ENCODE results near the gene PPIL6. TPM values are rescaled to one million over a fixed set of nuclear protein-coding genes. Genes with fewer than 3 reads are reported as not detected.

PPIL6 gene
- total RNA-seq, 4 donors from 2014 or later, result 0.35 to 6.1 (median 2.8) TPM

DNA sequence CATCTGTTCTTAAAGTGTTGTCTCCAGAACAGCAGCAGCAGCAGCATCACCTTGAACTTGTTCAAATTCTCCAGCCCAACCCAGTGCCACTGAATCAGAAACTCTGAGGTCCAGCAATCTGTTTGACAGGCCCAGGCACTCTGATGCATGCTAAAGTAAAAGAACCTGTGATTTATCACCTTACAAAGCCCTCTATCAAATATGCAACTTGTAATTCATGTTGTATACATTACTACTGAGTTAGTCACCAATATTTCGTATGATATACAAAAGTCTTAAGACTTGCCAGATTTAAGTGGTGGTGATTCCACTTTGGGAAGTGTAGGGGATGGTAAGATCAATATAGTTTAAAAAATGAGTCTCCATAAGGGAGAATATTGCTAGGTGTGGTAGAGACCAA lies 52.2 kb downstream of the PPIL6 start:
- TF ChIP-seq POLR2A (IDR thresholded peaks at IDR 0.05), result no peak
- TF ChIP-seq CTCF (IDR thresholded peaks at IDR 0.05), result no peak

GRCh38 chr6:109383438-109383940 lies 56.9 kb downstream of the PPIL6 start:
- no peak for DNase-seq

More for the DNA sequence above, 52.2 kb downstream of the PPIL6 start:
- no peaks in the 10 kb centered on the region for H3K9me3 ChIP-seq
- no peak overlapping the region for H3K4me3 ChIP-seq
- intact Hi-C loops (cut with DNase I), result loop anchor here (10.0 kb wide), 1 partner anchor 203 kb away; no protein-coding TSS in a partner anchor
- H3K36me3 ChIP-seq, result no peaks in the 10 kb centered on the region
- WGBS, 2 donors, result 16 to 47% methylated on average over 1 of the region's 1 CpG
- peaks cover 7 to 35% (median 15%) of the 10 kb centered on the region in 3 donors for H3K4me1 ChIP-seq
- H3K27me3 ChIP-seq, result no peaks in the 10 kb centered on the region
- no peak for DNase-seq
- no peak overlapping the region for H3K27ac ChIP-seq

DNA sequence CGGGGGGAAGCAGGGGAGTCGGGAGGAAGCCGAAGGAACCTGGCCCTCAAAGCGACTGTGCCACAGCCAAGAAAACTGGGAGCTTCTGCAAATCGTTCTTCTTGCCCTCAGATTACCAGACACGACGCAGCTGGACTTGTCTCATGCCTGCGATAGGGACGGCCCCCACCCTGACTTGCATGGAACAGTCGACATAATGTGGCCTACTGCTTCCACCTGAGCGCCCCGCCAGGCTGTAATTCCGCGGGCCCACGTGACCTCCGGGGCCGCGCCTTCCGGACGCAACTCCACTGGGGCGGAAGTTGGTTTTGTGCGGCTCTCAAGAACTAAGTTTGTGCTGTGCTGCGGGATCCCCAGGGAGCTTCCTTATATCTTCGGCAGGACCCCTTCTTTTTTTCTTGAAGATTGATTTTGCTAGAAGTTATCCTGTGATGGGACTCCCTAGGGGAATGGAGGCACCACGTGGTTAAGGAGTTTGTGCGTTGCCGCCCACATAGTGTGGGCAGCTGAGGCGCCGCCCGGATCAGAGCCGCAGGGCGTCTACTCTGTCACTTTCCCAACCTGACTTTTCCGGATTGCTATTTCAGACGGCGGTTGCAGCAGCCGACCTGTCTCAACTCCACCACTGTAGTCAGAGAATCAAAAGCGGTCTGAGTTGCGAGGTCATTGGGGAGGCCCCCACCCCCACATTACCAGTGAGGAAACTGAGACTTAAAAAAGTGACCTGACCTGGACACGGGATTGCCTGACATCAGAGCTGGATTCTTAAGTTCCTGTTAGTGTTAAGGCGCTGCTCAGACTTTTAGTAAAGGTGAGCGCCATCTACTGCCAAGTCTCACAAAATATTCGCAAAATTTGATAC lies 57.6 kb downstream of the PPIL6 start:
- intact Hi-C loops (cut with DNase I), result loop anchor here (10.0 kb wide), 1 partner anchor 198 kb away; no protein-coding TSS in a partner anchor
- WGBS, 2 donors, result 1% methylated on average over 31 to 32 of the region's 42 CpGs
- peak; percentile 87 for DNase-seq
- H3K4me1 ChIP-seq, result peaks cover 7 to 55% (median 18%) of the 10 kb centered on the region in 3 donors
- no peaks in the 10 kb centered on the region for H3K27me3 ChIP-seq
- TF ChIP-seq POLR2A (IDR thresholded peaks at IDR 0.05), result peak in 2 of 4 donors; percentile 25 to 55
- peak; percentile 36 to 63 (median 54) for TF ChIP-seq CTCF (IDR thresholded peaks at IDR 0.05)
- no peaks in the 10 kb centered on the region for H3K9me3 ChIP-seq
- H3K27ac ChIP-seq, result peak overlapping the region; percentile 100
- peaks cover 0 to 15% (median 1%) of the 10 kb centered on the region in 3 donors for H3K36me3 ChIP-seq
- H3K4me3 ChIP-seq, result peak overlapping the region; percentile 80 to 97 (median 95)

More at GRCh38 chr6:109383438-109383940, 56.9 kb downstream of the PPIL6 start:
- Histone ChIP-seq H3K36me3 (peaks cover 0 to 8% (median 0%) of the 10 kb centered on the region in 3 donors), H3K4me1 (peaks cover 7 to 48% (median 18%) of the 10 kb centered on the region in 3 donors), H3K27ac (peak overlapping the region; percentile 100), H3K4me3 (peak overlapping the region; percentile 80 to 97 (median 95)), H3K9me3 (no peaks in the 10 kb centered on the region), H3K27me3 (no peaks in the 10 kb centered on the region)
- intact Hi-C loops (cut with DNase I), result loop anchor here (10.0 kb wide), 1 partner anchor 199 kb away; no protein-coding TSS in a partner anchor
- WGBS, 2 donors, result 7 to 8% methylated on average over 5 of the region's 5 CpGs
- TF ChIP-seq CTCF (IDR thresholded peaks at IDR 0.05) (peak in 1 of 6 experiments; percentile 2), POLR2A (IDR thresholded peaks at IDR 0.05) (no peak)

GRCh38 chr6:109381747-109382575 lies 58.5 kb downstream of the PPIL6 start, which contains the start of gene CD164:
Gene CD164 (minus strand): TSS chr6:109382467. CDS start chr6:109382378, 89 bp downstream.
- Histone ChIP-seq H3K36me3 (peaks cover 0 to 23% (median 3%) of the 10 kb centered on the region in 3 donors), H3K9me3 (no peaks in the 10 kb centered on the region), H3K27ac (peak within 1 kb of the TSS; percentile 100), H3K4me3 (peak within 1 kb of the TSS; percentile 80 to 97 (median 95)), H3K27me3 (no peaks in the 10 kb centered on the region), H3K4me1 (peaks cover 7 to 64% (median 18%) of the 10 kb centered on the region in 3 donors)
- DNase-seq, result peak; percentile 87
- WGBS, 2 donors, result 0 to 1% methylated on average over 4 to 22 of the region's 93 CpGs
- TF ChIP-seq CTCF (IDR thresholded peaks at IDR 0.05) (peak in 1 of 6 experiments; percentile 3), POLR2A (IDR thresholded peaks at IDR 0.05) (peak in 2 of 4 donors; percentile 94 to 98)
- intact Hi-C loops (cut with DNase I), result loop anchor here (10.0 kb wide), 1 partner anchor 197 kb away; no protein-coding TSS in a partner anchor
